GM23338 (cell line): ENCODE measurements around the gene DACH1. TPM values are rescaled to one million over a fixed set of nuclear protein-coding genes. Genes with fewer than 3 reads are reported as not detected.

Source experiments
- ATAC-seq: fragments of 200-7000 bp; cut with Tn5 transposase; 3 replicates; pipeline ENCODE4 v1.9.1; 2020
- DNase-seq: peaks from one replicate; pipeline ENCODE4 v3.0.0-alpha.2; 2015; ENCODE audit warnings: low spot score
- H2AFZ ChIP-seq: fragments of 200-600 bp; sonication (generic); 2 replicates; pipeline ENCODE4 v1.8.0; 2016; ENCODE audit warnings: antibody characterized with exemption, mild to moderate bottlenecking, moderate library complexity
- H3F3A ChIP-seq: fragments of 200-600 bp; sonication (generic); replicated peaks from 2 replicates; pipeline ENCODE4 v1.8.0; 2017; ENCODE audit warnings: antibody characterized with exemption, mixed run types, low read depth
- H3K27ac ChIP-seq: fragments of 200-600 bp; sonication (generic); 2 replicates; pipeline ENCODE4 v1.6.1; 2016; ENCODE audit warnings: low read depth
- H3K27me3 ChIP-seq: fragments of 200-600 bp; sonication (generic); 2 replicates; pipeline ENCODE4 v1.8.0; 2016; ENCODE audit warnings: mild to moderate bottlenecking, mixed run types, moderate library complexity; ENCODE audit not compliant: insufficient read depth
- H3K36me3 ChIP-seq: fragments of 200-600 bp; sonication (generic); 2 replicates; pipeline ENCODE4 v1.8.0; 2016; ENCODE audit warnings: mild to moderate bottlenecking; ENCODE audit not compliant: insufficient read depth
- H3K4me1 ChIP-seq: fragments of 200-600 bp; sonication (generic); 2 replicates; pipeline ENCODE4 v1.8.0; 2016; ENCODE audit warnings: mild to moderate bottlenecking, moderate library complexity; ENCODE audit not compliant: insufficient read depth
- H3K4me2 ChIP-seq: fragments of 200-600 bp; sonication (generic); 2 replicates; pipeline ENCODE4 v1.7.1; 2017; ENCODE audit warnings: mixed run types
- H3K4me3 ChIP-seq: fragments of 200-600 bp; sonication (generic); 2 replicates; pipeline ENCODE4 v1.6.1; 2016; ENCODE audit warnings: mixed run types
- H3K79me2 ChIP-seq: fragments of 200-600 bp; sonication (generic); replicated peaks from 2 replicates; pipeline ENCODE4 v1.8.0; 2017; ENCODE audit warnings: mild to moderate bottlenecking; ENCODE audit not compliant: insufficient read depth
- H3K9me2 ChIP-seq: fragments of 200-600 bp; sonication (generic); 2 replicates; pipeline ENCODE4 v1.8.0; 2017; ENCODE audit not compliant: insufficient read depth
- H4K20me1 ChIP-seq: fragments of 200-600 bp; sonication (generic); replicated peaks from 2 replicates; pipeline ENCODE4 v1.8.0; 2017; ENCODE audit warnings: mild to moderate bottlenecking; ENCODE audit not compliant: insufficient read depth
- H3K27ac Mint-ChIP-seq: 2 replicates; pipeline ENCODE4 v1.8.0; 2020; ENCODE audit warnings: inconsistent platforms, mild to moderate bottlenecking, moderate library complexity, mixed read lengths
- H3K27me3 Mint-ChIP-seq: 3 replicates; pipeline ENCODE4 v1.8.0; 2022; ENCODE audit warnings: low read depth, mild to moderate bottlenecking, moderate library complexity, mixed read lengths, inconsistent platforms; ENCODE audit not compliant: insufficient read depth, poor library complexity
- H3K36me3 Mint-ChIP-seq: 3 replicates; pipeline ENCODE4 v1.8.0; 2021; ENCODE audit warnings: low read depth, mild to moderate bottlenecking, inconsistent platforms, moderate library complexity, mixed read lengths
- H3K4me1 Mint-ChIP-seq: 3 replicates; pipeline ENCODE4 v1.8.0; 2020; ENCODE audit warnings: mild to moderate bottlenecking, inconsistent platforms, mixed read lengths
- H3K4me3 Mint-ChIP-seq: 3 replicates; pipeline ENCODE4 v1.8.0; 2021; ENCODE audit warnings: moderate library complexity, mild to moderate bottlenecking, inconsistent platforms, mixed read lengths
- H3K9me3 Mint-ChIP-seq: 3 replicates; pipeline ENCODE4 v1.8.0; 2020; ENCODE audit warnings: moderate library complexity, mild to moderate bottlenecking, inconsistent platforms, mixed read lengths
- CREB1 ChIP-seq: fragments of 250-450 bp; sonication (Bioruptor Pico); IDR thresholded peaks from 2 replicates; pipeline ENCODE4 v1.5.0; 2020; ENCODE audit warnings: low read depth, mild to moderate bottlenecking, moderate library complexity
- ETS1 ChIP-seq: IDR thresholded peaks from 2 replicates; pipeline ENCODE4 v1.6.1; 2016; ENCODE audit warnings: antibody characterized with exemption
- EZH2 ChIP-seq: fragments of 200-600 bp; sonication (generic); IDR thresholded peaks from one replicate; pipeline ENCODE4 v1.8.0; 2017; ENCODE audit warnings: antibody characterized with exemption, mild to moderate bottlenecking, low read depth; ENCODE audit not compliant: unreplicated experiment
- EZH2phosphoT487 ChIP-seq: fragments of 200-600 bp; sonication (generic); IDR thresholded peaks from one replicate; pipeline ENCODE4 v1.8.1; 2018; ENCODE audit warnings: antibody characterized with exemption; ENCODE audit not compliant: unreplicated experiment
- JUNB ChIP-seq: IDR thresholded peaks from one replicate; pipeline ENCODE4 v1.6.1; 2016; ENCODE audit warnings: antibody characterized with exemption; ENCODE audit not compliant: unreplicated experiment
- NANOG ChIP-seq: IDR thresholded peaks from 2 replicates; pipeline ENCODE4 v1.6.1; 2016; ENCODE audit warnings: antibody characterized with exemption, borderline replicate concordance
- POLR2AphosphoS5 ChIP-seq: IDR thresholded peaks from 2 replicates; pipeline ENCODE4 v1.6.1; 2016; ENCODE audit warnings: antibody characterized with exemption, low read depth
- REST ChIP-seq: IDR thresholded peaks from one replicate; pipeline ENCODE4 v1.6.1; 2018; ENCODE audit warnings: antibody characterized with exemption; ENCODE audit not compliant: unreplicated experiment
- STAT1 ChIP-seq: IDR thresholded peaks from one replicate; pipeline ENCODE4 v1.6.1; 2016; ENCODE audit warnings: antibody characterized with exemption; ENCODE audit not compliant: unreplicated experiment
- ZNF114 ChIP-seq: fragments of 250-450 bp; sonication (Bioruptor Pico); IDR thresholded peaks from 2 replicates; pipeline ENCODE4 v1.5.0; 2020; ENCODE audit warnings: mild to moderate bottlenecking, moderate library complexity
- ZNF331 ChIP-seq: fragments of 250-450 bp; sonication (Bioruptor Pico); IDR thresholded peaks from 2 replicates; pipeline ENCODE4 v1.5.0; 2020; ENCODE audit warnings: low read depth, mild to moderate bottlenecking, moderate library complexity
- polyA plus RNA-seq: library from polyadenylated mRNA; unstranded; fragments of >200 nt; fragmentation: Nextera tagmentation; extraction: Ambion mirVana; gene quantifications from 2 replicates; pipeline ENCODE4 v1.2.1, GENCODE V29; 2016
- total RNA-seq: library from RNA; depleted of rRNA; stranded (reverse); fragments of >200 nt; shearing (Covaris generic); gene quantifications from 2 replicates; pipeline ENCODE4 v1.2.3, GENCODE V29; 2014
- TF ChIP-seq, protein P1 (sequence below), 2 experiments: fragments of 200-600 bp in 1 of 2; sonication (generic) in 1 of 2; conservative IDR thresholded peaks; 2 replicates each; pipeline versions ENCODE4 v1.5.1 to v1.6.1; 2016 to 2017; ENCODE audit warnings: antibody characterized with exemption in 2 of 2, low read depth in 2 of 2, mild to moderate bottlenecking in 2 of 2, moderate library complexity in 1 of 2
- TF ChIP-seq, protein P2 (sequence below): fragments of 250-450 bp; sonication (Bioruptor Pico); IDR thresholded peaks from 2 replicates; pipeline ENCODE4 v1.5.0; 2020; ENCODE audit warnings: mild to moderate bottlenecking, moderate library complexity

DACH1 gene
- total and polyA plus RNA-seq, 2 experiments from 2014 or later, result 0.45 to 0.57 TPM

- Histone ChIP-seq H3K79me2 (no peaks in the 10 kb centered on the region), H3K36me3 (no peaks in the 10 kb centered on the region), H4K20me1 (no peaks in the 10 kb centered on the region), H3K4me2 (no peak overlapping the region), H3K4me1 (no peaks in the 10 kb centered on the region), H3K27me3 (no peaks in the 10 kb centered on the region), H3F3A (no peaks in the 10 kb centered on the region), H3K4me3 (no peak overlapping the region), H3K27ac (no peak overlapping the region), H2AFZ (no peak overlapping the region), H3K9me2 (no peaks in the 10 kb centered on the region)
- H3K27ac Mint-ChIP-seq, result no peak overlapping the region
- DNase-seq, result no peak
- no peaks in the 10 kb centered on the region for H3K36me3 Mint-ChIP-seq
- no peak for ATAC-seq
- H3K27me3 Mint-ChIP-seq, result no peaks in the 10 kb centered on the region
- no peaks in the 10 kb centered on the region for H3K9me3 Mint-ChIP-seq
- TF ChIP-seq POLR2AphosphoS5 (no peak), STAT1 (no peak), NANOG (no peak), JUNB (no peak), ETS1 (no peak), CREB1 (CRISPR knock-in tag) (no peak), ZNF331 (CRISPR knock-in tag) (no peak), EZH2phosphoT487 (no peak), EZH2 (no peak), ZNF114 (CRISPR knock-in tag) (no peak), REST (no peak)
- TF ChIP-seq, protein P1, sequence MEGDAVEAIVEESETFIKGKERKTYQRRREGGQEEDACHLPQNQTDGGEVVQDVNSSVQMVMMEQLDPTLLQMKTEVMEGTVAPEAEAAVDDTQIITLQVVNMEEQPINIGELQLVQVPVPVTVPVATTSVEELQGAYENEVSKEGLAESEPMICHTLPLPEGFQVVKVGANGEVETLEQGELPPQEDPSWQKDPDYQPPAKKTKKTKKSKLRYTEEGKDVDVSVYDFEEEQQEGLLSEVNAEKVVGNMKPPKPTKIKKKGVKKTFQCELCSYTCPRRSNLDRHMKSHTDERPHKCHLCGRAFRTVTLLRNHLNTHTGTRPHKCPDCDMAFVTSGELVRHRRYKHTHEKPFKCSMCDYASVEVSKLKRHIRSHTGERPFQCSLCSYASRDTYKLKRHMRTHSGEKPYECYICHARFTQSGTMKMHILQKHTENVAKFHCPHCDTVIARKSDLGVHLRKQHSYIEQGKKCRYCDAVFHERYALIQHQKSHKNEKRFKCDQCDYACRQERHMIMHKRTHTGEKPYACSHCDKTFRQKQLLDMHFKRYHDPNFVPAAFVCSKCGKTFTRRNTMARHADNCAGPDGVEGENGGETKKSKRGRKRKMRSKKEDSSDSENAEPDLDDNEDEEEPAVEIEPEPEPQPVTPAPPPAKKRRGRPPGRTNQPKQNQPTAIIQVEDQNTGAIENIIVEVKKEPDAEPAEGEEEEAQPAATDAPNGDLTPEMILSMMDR (conservative IDR thresholded peaks at IDR 0.05; ENCODE audit: low read depth in 2 of 2), result no peak
- TF ChIP-seq, protein P2, sequence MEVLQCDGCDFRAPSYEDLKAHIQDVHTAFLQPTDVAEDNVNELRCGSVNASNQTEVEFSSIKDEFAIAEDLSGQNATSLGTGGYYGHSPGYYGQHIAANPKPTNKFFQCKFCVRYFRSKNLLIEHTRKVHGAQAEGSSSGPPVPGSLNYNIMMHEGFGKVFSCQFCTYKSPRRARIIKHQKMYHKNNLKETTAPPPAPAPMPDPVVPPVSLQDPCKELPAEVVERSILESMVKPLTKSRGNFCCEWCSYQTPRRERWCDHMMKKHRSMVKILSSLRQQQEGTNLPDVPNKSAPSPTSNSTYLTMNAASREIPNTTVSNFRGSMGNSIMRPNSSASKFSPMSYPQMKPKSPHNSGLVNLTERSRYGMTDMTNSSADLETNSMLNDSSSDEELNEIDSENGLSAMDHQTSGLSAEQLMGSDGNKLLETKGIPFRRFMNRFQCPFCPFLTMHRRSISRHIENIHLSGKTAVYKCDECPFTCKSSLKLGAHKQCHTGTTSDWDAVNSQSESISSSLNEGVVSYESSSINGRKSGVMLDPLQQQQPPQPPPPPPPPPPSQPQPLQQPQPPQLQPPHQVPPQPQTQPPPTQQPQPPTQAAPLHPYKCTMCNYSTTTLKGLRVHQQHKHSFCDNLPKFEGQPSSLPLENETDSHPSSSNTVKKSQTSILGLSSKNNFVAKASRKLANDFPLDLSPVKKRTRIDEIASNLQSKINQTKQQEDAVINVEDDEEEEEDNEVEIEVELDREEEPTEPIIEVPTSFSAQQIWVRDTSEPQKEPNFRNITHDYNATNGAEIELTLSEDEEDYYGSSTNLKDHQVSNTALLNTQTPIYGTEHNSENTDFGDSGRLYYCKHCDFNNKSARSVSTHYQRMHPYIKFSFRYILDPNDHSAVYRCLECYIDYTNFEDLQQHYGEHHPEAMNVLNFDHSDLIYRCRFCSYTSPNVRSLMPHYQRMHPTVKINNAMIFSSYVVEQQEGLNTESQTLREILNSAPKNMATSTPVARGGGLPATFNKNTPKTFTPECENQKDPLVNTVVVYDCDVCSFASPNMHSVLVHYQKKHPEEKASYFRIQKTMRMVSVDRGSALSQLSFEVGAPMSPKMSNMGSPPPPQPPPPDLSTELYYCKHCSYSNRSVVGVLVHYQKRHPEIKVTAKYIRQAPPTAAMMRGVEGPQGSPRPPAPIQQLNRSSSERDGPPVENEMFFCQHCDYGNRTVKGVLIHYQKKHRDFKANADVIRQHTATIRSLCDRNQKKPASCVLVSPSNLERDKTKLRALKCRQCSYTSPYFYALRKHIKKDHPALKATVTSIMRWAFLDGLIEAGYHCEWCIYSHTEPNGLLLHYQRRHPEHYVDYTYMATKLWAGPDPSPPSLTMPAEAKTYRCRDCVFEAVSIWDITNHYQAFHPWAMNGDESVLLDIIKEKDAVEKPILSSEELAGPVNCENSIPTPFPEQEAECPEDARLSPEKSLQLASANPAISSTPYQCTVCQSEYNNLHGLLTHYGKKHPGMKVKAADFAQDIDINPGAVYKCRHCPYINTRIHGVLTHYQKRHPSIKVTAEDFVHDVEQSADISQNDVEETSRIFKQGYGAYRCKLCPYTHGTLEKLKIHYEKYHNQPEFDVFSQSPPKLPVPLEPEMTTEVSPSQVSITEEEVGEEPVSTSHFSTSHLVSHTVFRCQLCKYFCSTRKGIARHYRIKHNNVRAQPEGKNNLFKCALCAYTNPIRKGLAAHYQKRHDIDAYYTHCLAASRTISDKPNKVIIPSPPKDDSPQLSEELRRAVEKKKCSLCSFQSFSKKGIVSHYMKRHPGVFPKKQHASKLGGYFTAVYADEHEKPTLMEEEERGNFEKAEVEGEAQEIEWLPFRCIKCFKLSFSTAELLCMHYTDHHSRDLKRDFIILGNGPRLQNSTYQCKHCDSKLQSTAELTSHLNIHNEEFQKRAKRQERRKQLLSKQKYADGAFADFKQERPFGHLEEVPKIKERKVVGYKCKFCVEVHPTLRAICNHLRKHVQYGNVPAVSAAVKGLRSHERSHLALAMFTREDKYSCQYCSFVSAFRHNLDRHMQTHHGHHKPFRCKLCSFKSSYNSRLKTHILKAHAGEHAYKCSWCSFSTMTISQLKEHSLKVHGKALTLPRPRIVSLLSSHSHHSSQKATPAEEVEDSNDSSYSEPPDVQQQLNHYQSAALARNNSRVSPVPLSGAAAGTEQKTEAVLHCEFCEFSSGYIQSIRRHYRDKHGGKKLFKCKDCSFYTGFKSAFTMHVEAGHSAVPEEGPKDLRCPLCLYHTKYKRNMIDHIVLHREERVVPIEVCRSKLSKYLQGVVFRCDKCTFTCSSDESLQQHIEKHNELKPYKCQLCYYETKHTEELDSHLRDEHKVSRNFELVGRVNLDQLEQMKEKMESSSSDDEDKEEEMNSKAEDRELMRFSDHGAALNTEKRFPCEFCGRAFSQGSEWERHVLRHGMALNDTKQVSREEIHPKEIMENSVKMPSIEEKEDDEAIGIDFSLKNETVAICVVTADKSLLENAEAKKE (CRISPR knock-in tag), result no peak
- no peaks in the 10 kb centered on the region for H3K4me1 Mint-ChIP-seq
- no peak overlapping the region for H3K4me3 Mint-ChIP-seq
These were observed 58.3 kb downstream of the DACH1 start for GRCh38 chr13:71808708-71809107.
